ENCODE results near the gene ENO3. TPM values are rescaled to one million over a fixed set of nuclear protein-coding genes. Genes with fewer than 3 reads are reported as not detected.

ENO3 gene
- total RNA-seq, 1 donor from 2014 or later: 62.1 TPM

- Mint-ChIP-seq H3K36me3 (ENCODE audit: unreplicated experiment) (no peaks in the 10 kb centered on the region), H3K9me3 (ENCODE audit: unreplicated experiment) (peaks cover 3% of the 10 kb centered on the region), H3K27ac (ENCODE audit: unreplicated experiment) (no peak overlapping the region), H3K4me1 (ENCODE audit: low read depth, unreplicated experiment) (peaks cover 20% of the 10 kb centered on the region), H3K4me3 (ENCODE audit: unreplicated experiment) (peak overlapping the region; percentile 72), H3K27me3 (ENCODE audit: unreplicated experiment) (peaks cover 16% of the 10 kb centered on the region)
- TF ChIP-seq CTCF (IDR thresholded peaks at IDR 0.05; ENCODE audit: partially characterized antibody, unreplicated experiment): no peak
- DNase-seq: no peak
Measured at GRCh38 chr17:4965311-4965986, 14.5 kb downstream of the ENO3 start.

DNA sequence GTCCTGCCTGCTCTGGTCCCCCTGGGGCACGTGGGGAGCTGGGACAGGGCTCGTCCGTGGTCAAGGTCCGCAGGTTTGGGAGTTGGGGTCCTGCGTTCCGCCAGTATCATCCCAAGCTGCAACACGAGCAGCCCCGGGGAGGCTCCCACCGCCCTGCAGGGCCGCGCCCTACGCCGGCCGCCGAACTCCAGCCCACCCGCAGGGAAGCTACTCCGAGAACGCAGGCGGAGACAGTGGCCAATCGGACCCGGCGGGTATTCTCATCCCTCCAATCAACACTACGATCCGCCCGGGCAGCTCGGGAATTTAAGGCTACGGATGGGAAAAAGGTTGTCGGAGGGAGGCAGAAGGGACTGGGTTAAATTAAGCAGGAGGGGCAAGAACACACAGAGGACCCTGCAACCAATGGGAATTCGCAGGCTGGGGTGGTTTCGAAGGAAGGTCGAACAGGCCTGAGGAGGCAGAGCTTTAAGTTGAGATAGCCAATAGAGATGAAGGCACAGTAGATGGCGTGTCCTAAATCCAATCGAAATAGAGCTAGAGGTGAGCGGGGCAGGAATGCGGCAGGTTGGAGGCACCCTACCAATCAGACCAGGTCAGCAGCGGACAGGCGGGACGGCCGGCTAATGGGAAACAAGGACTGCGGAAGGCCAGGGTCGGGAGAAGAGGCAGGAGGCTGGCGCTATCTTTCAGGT, 16.1 kb downstream of the ENO3 start:
- peaks cover 21% of the 10 kb centered on the region for H3K27me3 Mint-ChIP-seq (ENCODE audit: unreplicated experiment)
- H3K36me3 Mint-ChIP-seq (ENCODE audit: unreplicated experiment): no peaks in the 10 kb centered on the region
- peak; percentile 94 for DNase-seq
- H3K27ac Mint-ChIP-seq (ENCODE audit: unreplicated experiment): no peak overlapping the region
- peaks cover 20% of the 10 kb centered on the region for H3K4me1 Mint-ChIP-seq (ENCODE audit: low read depth, unreplicated experiment)
- H3K9me3 Mint-ChIP-seq (ENCODE audit: unreplicated experiment): peaks cover 5% of the 10 kb centered on the region
- H3K4me3 Mint-ChIP-seq (ENCODE audit: unreplicated experiment): no peak overlapping the region
- no peak for TF ChIP-seq CTCF (IDR thresholded peaks at IDR 0.05; ENCODE audit: partially characterized antibody, unreplicated experiment)

GRCh38 chr17:4967539-4968485, 16.9 kb downstream of the ENO3 start, which contains the start of gene SPAG7:
Gene SPAG7 (minus strand): TSS chr17:4967817. CDS start chr17:4967804, 13 bp downstream.
- peak; percentile 94 for DNase-seq
- no peak for TF ChIP-seq CTCF (IDR thresholded peaks at IDR 0.05; ENCODE audit: partially characterized antibody, unreplicated experiment)
- H3K27me3 Mint-ChIP-seq (ENCODE audit: unreplicated experiment): peaks cover 21% of the 10 kb centered on the region
- H3K36me3 Mint-ChIP-seq (ENCODE audit: unreplicated experiment): no peaks in the 10 kb centered on the region
- no peak within 1 kb of the TSS for H3K4me3 Mint-ChIP-seq (ENCODE audit: unreplicated experiment)
- peaks cover 20% of the 10 kb centered on the region for H3K4me1 Mint-ChIP-seq (ENCODE audit: low read depth, unreplicated experiment)
- H3K27ac Mint-ChIP-seq (ENCODE audit: unreplicated experiment): no peak within 1 kb of the TSS
- H3K9me3 Mint-ChIP-seq (ENCODE audit: unreplicated experiment): peaks cover 5% of the 10 kb centered on the region

GRCh38 chr17:4968486-4969046, 17.6 kb downstream of the ENO3 start:
- Mint-ChIP-seq H3K4me1 (ENCODE audit: low read depth, unreplicated experiment) (peaks cover 20% of the 10 kb centered on the region), H3K36me3 (ENCODE audit: unreplicated experiment) (no peaks in the 10 kb centered on the region), H3K9me3 (ENCODE audit: unreplicated experiment) (peaks cover 5% of the 10 kb centered on the region), H3K27me3 (ENCODE audit: unreplicated experiment) (peaks cover 21% of the 10 kb centered on the region), H3K4me3 (ENCODE audit: unreplicated experiment) (no peak overlapping the region), H3K27ac (ENCODE audit: unreplicated experiment) (no peak overlapping the region)
- DNase-seq: peak; percentile 64
- TF ChIP-seq CTCF (IDR thresholded peaks at IDR 0.05; ENCODE audit: partially characterized antibody, unreplicated experiment): no peak

All from glutamatergic neuron (in vitro differentiated cells).